Vagina (tissue), 2 donors: ENCODE data around the gene GCNT1. TPM values are rescaled to one million over a fixed set of nuclear protein-coding genes. Genes with fewer than 3 reads are reported as not detected.

Experiments
- DNase-seq, 2 donors: peaks; one replicate each; pipeline ENCODE4 v3.0.0-alpha.2; 2017; ENCODE audit errors: extremely low spot score in 2 of 2
- H3K27ac ChIP-seq: fragments of 200-600 bp; sonication (generic); one replicate; pipeline ENCODE4 v1.5.1; 2019
- H3K27me3 ChIP-seq: fragments of 200-600 bp; sonication (generic); one replicate; pipeline ENCODE4 v1.5.1; 2019
- H3K36me3 ChIP-seq, 2 donors: fragments of 200-600 bp; sonication (generic); one replicate each; pipeline ENCODE4 v1.5.1; 2017 to 2019
- H3K4me1 ChIP-seq: fragments of 200-600 bp; sonication (generic); one replicate; pipeline ENCODE4 v1.5.1; 2019
- H3K4me3 ChIP-seq, 2 donors: fragments of 200-600 bp; sonication (generic); 1 replicate in 1 of 2; 2 replicates in 1 of 2; pipeline ENCODE4 v1.5.1; 2016 to 2019
- H3K9me3 ChIP-seq: fragments of 200-600 bp; sonication (generic); one replicate; pipeline ENCODE4 v1.5.1; 2019
- CTCF ChIP-seq, 3 experiments: fragments of 450-650 bp in 2 of 3; fragments of 200-600 bp in 1 of 3; sonication (generic) in 1 of 3; IDR thresholded peaks; one replicate each; pipeline ENCODE4 v1.5.1; 2017 to 2019; ENCODE audit warnings: antibody characterized with exemption in 3 of 3, mild to moderate bottlenecking in 2 of 3, moderate library complexity in 2 of 3
- POLR2A ChIP-seq, 2 donors: fragments of 450-650 bp; IDR thresholded peaks; one replicate each; pipeline ENCODE4 v1.6.1; 2017; ENCODE audit warnings: antibody characterized with exemption in 2 of 2, mild to moderate bottlenecking in 2 of 2, moderate library complexity in 2 of 2
- POLR2AphosphoS5 ChIP-seq, 2 donors: sonication (generic); formaldehyde crosslinking; IDR thresholded peaks; one replicate each; pipeline ENCODE4 v1.9.0; 2017; ENCODE audit warnings: antibody characterized with exemption in 2 of 2, mild to moderate bottlenecking in 2 of 2, low read depth in 1 of 2; ENCODE audit not compliant: insufficient read depth in 1 of 2
- intact Hi-C: fragments of 100-400 bp; cut with DNase I; formaldehyde crosslinking; loops from one replicate; pipeline ENCODE4 v1.15.1; 2023
- total RNA-seq: library from RNA; depleted of rRNA; stranded (reverse); fragments of >200 nt; gene quantifications from one replicate; pipeline ENCODE4 v1.2.3, GENCODE V29; 2016

Gene GCNT1
- total RNA-seq, 1 donor from 2014 or later: 8.3 TPM

- no peaks in the 10 kb centered on the region for H3K4me1 ChIP-seq
- TF ChIP-seq POLR2A (IDR thresholded peaks at IDR 0.05): no peak
- no peak for TF ChIP-seq POLR2AphosphoS5 (IDR thresholded peaks at IDR 0.05; ENCODE audit: insufficient read depth in 1 of 2, low read depth in 1 of 2)
- TF ChIP-seq CTCF (IDR thresholded peaks at IDR 0.05): no peak
- H3K9me3 ChIP-seq: no peaks in the 10 kb centered on the region
- no peak overlapping the region for H3K27ac ChIP-seq
- no peak overlapping the region for H3K4me3 ChIP-seq
- DNase-seq: no peak
- intact Hi-C loops: loop anchor here (5.0 to 10.0 kb wide), 3 partner anchors 219 to 709 kb away; no protein-coding TSS in a partner anchor
- H3K27me3 ChIP-seq: no peaks in the 10 kb centered on the region
- H3K36me3 ChIP-seq: no peaks in the 10 kb centered on the region
Observed at GRCh38 chr9:76445976-76446375, 13.0 kb upstream of the GCNT1 start.

- H3K4me1 ChIP-seq: no peaks in the 10 kb centered on the region
- TF ChIP-seq POLR2A (IDR thresholded peaks at IDR 0.05) (no peak), POLR2AphosphoS5 (IDR thresholded peaks at IDR 0.05; ENCODE audit: insufficient read depth in 1 of 2, low read depth in 1 of 2) (no peak), CTCF (IDR thresholded peaks at IDR 0.05) (no peak)
- intact Hi-C loops: loop anchor here (5.0 to 10.0 kb wide), 3 partner anchors 216 to 706 kb away; no protein-coding TSS in a partner anchor
- no peak overlapping the region for H3K4me3 ChIP-seq
- no peak overlapping the region for H3K27ac ChIP-seq
- H3K27me3 ChIP-seq: no peaks in the 10 kb centered on the region
- no peaks in the 10 kb centered on the region for H3K36me3 ChIP-seq
- no peak for DNase-seq
- H3K9me3 ChIP-seq: no peaks in the 10 kb centered on the region
Observed at GRCh38 chr9:76448501-76448900, 10.5 kb upstream of the GCNT1 start.

- H3K36me3 ChIP-seq: no peaks in the 10 kb centered on the region
- no peak overlapping the region for H3K27ac ChIP-seq
- no peaks in the 10 kb centered on the region for H3K4me1 ChIP-seq
- H3K4me3 ChIP-seq: no peak overlapping the region
- H3K27me3 ChIP-seq: no peaks in the 10 kb centered on the region
- TF ChIP-seq POLR2AphosphoS5 (IDR thresholded peaks at IDR 0.05; ENCODE audit: insufficient read depth in 1 of 2, low read depth in 1 of 2) (no peak), CTCF (IDR thresholded peaks at IDR 0.05) (no peak), POLR2A (IDR thresholded peaks at IDR 0.05) (no peak)
- no peak for DNase-seq
- intact Hi-C loops: no loop called here
- H3K9me3 ChIP-seq: no peaks in the 10 kb centered on the region
Observed at GRCh38 chr9:76451234-76451633, 7.7 kb upstream of the GCNT1 start.

- H3K27me3 ChIP-seq: no peaks in the 10 kb centered on the region
- no peak overlapping the region for H3K27ac ChIP-seq
- no peak for DNase-seq
- TF ChIP-seq POLR2AphosphoS5 (IDR thresholded peaks at IDR 0.05; ENCODE audit: insufficient read depth in 1 of 2, low read depth in 1 of 2) (no peak), CTCF (IDR thresholded peaks at IDR 0.05) (no peak), POLR2A (IDR thresholded peaks at IDR 0.05) (no peak)
- intact Hi-C loops: no loop called here
- H3K4me1 ChIP-seq: no peaks in the 10 kb centered on the region
- H3K9me3 ChIP-seq: no peaks in the 10 kb centered on the region
- H3K36me3 ChIP-seq: no peaks in the 10 kb centered on the region
- no peak overlapping the region for H3K4me3 ChIP-seq
Observed at GRCh38 chr9:76452839-76453238, 6.1 kb upstream of the GCNT1 start.

GRCh38 chr9:76453785-76454184 lies 5.2 kb upstream of the GCNT1 start:
- Histone ChIP-seq H3K27ac (no peak overlapping the region), H3K4me3 (no peak overlapping the region), H3K9me3 (no peaks in the 10 kb centered on the region), H3K36me3 (no peaks in the 10 kb centered on the region), H3K27me3 (no peaks in the 10 kb centered on the region), H3K4me1 (no peaks in the 10 kb centered on the region)
- TF ChIP-seq POLR2AphosphoS5 (IDR thresholded peaks at IDR 0.05; ENCODE audit: insufficient read depth in 1 of 2, low read depth in 1 of 2): no peak
- no peak for TF ChIP-seq CTCF (IDR thresholded peaks at IDR 0.05)
- no peak for TF ChIP-seq POLR2A (IDR thresholded peaks at IDR 0.05)
- DNase-seq: no peak
- intact Hi-C loops: no loop called here
